Erythroblast (primary cell): ENCODE results near the gene RNF31.
"Not testable (repeated sequence)": the region's sequence is repeated elsewhere in the genome, so short reads cannot be mapped to it uniquely, and the experiment has no call there.

Source experiments
- GATA1 ChIP-seq: IDR thresholded peaks from 2 replicates; pipeline ENCODE4 v1.6.1; 2011; ENCODE audit warnings: low read depth, mild to moderate bottlenecking, control low read depth, low read length, moderate library complexity
- POLR2A ChIP-seq: IDR thresholded peaks from 2 replicates; pipeline ENCODE4 v1.6.1; 2011; ENCODE audit warnings: mild to moderate bottlenecking, low read length

DNA sequence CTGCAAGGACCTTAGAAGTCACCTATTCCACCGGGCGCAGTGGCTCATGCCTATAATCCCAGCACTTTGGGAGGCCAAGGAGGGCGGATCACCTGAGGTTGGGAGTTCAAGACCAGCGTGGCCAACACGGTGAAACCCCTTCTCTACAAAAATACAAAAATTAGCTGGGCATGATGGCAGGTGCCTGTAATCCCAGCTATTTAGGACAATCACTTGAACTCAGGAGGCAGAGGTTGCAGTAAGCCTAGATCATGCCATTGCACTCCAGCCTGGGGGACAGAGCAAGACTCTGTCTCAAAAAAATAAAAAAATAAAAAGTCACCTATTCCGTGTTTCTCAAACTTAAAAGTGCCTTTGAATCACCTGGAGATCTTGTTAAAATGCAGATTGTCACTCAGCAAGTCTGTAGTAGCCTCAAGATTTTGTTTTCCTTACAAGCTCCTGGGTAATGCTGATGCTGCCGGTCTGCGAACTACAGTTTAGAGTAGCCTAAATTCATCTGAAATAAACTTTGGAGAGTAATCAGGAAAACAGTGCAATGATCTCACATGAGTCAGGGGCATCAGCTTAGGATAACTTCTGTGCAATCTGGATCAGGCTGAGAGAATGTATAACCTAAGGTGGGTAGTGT lies 41.6 kb upstream of the RNF31 start:
- TF ChIP-seq POLR2A, GATA1: not testable (repeated sequence)
